GM19193 (cell line): ENCODE measurements around the gene SURF1.
A peak's percentile ranks its signal among the peaks of the same experiment; 100 is the strongest.

Experiments used
- POLR2A ChIP-seq: IDR thresholded peaks from 4 replicates; pipeline ENCODE4 v1.6.1; 2011; ENCODE audit not compliant: insufficient read depth, insufficient read length; ENCODE audit errors: extremely low read depth

SURF1 gene

GRCh38 chr9:133342570-133342969 is 13.7 kb downstream of the SURF1 start:
- no peak for TF ChIP-seq POLR2A

- TF ChIP-seq POLR2A, result no peak
Measured at GRCh38 chr9:133342069-133342406, 14.2 kb downstream of the SURF1 start.

GRCh38 chr9:133341369-133342068 is 14.8 kb downstream of the SURF1 start:
- TF ChIP-seq POLR2A, result no peak

- TF ChIP-seq POLR2A, result no peak
Measured at GRCh38 chr9:133340916-133341315, 15.4 kb downstream of the SURF1 start.

GRCh38 chr9:133340256-133340655 is 16.0 kb downstream of the SURF1 start:
- TF ChIP-seq POLR2A, result no peak

- TF ChIP-seq POLR2A, result no peak
Measured at GRCh38 chr9:133339641-133340040, 16.6 kb downstream of the SURF1 start.

- peak; percentile 76 for TF ChIP-seq POLR2A
Measured at GRCh38 chr9:133335924-133336811, 20.1 kb downstream of the SURF1 start, which contains the start of gene SURF6. Gene SURF6, minus strand, starts transcription at chr9:133336188. Its CDS starts 56 bp downstream, at chr9:133336132.

- no peak for TF ChIP-seq POLR2A
Measured at GRCh38 chr9:133334161-133334560, 22.1 kb downstream of the SURF1 start.

GRCh38 chr9:133333566-133333965 is 22.7 kb downstream of the SURF1 start:
- no peak for TF ChIP-seq POLR2A

- TF ChIP-seq POLR2A, result no peak
Measured at GRCh38 chr9:133333011-133333410, 23.3 kb downstream of the SURF1 start.

GRCh38 chr9:133332381-133332730 is 23.9 kb downstream of the SURF1 start:
- TF ChIP-seq POLR2A, result no peak

GRCh38 chr9:133331641-133332380 is 24.5 kb downstream of the SURF1 start:
- no peak for TF ChIP-seq POLR2A

- no peak for TF ChIP-seq POLR2A
Measured at GRCh38 chr9:133331221-133331620, 25.1 kb downstream of the SURF1 start.

GRCh38 chr9:133327834-133328484 is 28.3 kb downstream of the SURF1 start:
- no peak for TF ChIP-seq POLR2A
